OCI-M1 (cell line): ENCODE results near the gene PDX1.

Experiments
- DNase-seq: peaks from one replicate; lab custom pipeline; 2025; lab: John Stamatoyannopoulos, UW

Gene PDX1

DNA sequence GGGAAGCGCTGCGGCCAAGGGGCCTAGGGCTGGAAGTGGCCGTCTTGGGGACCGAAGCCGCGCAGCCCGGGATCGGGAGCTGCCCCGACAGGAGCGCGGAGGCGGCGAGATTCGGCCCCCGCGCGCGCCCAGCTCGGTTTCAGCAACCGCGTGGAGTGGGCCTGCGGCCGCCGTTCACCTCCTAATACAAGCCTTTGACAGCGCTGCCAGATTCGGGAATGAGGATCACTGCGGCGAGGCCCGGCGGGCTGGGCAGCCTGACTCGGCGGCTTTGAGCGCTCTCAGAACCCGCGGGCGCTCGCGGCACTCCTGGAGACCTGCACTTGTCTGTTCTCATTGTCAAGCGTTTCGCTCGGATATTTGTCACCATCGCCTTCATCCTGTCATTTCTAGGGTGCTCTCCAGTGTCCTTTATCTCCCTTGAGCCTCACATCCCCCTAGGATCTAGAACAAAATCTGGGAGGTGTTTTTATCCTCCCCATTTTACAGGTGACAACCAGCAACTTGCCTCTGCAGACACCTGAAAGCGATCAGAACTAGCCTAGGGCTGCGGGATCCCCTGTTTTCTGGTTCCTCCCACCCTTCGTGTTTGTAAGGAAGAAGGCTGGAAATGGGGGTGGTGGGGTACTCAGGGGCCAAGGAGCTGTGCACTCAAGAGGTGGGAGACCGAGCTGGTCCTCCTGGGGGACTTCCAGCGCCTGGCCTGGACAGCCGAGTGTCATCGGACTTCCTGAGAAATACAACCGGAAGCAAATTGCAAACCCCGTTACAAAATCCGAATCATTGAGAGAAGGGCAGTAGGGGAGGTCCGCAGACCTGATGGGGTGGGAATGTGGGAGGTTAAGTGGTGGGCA lies 50.8 kb downstream of the PDX1 start:
- DNase-seq: no peak

DNA sequence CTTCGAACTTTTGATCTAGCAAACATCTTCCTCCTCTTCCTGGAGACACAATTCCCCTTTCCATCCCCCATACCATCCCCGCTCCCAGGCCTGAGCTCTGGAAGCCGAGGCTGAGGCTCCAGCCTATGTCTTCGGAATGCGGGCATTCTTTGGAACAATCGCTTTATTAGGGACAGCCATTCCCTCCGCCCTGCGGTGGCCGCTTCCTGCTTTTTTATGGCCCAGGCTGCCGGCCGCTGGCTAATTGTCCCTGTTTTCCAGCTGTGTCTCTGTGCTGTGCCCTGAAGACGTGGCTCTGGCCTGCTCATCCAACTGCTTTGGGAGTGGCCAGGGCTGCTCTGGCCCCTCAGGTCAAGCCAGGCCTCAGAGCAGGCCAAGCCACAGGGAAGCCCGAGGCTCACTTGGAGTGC lies 51.4 kb downstream of the PDX1 start:
- no peak for DNase-seq

DNA sequence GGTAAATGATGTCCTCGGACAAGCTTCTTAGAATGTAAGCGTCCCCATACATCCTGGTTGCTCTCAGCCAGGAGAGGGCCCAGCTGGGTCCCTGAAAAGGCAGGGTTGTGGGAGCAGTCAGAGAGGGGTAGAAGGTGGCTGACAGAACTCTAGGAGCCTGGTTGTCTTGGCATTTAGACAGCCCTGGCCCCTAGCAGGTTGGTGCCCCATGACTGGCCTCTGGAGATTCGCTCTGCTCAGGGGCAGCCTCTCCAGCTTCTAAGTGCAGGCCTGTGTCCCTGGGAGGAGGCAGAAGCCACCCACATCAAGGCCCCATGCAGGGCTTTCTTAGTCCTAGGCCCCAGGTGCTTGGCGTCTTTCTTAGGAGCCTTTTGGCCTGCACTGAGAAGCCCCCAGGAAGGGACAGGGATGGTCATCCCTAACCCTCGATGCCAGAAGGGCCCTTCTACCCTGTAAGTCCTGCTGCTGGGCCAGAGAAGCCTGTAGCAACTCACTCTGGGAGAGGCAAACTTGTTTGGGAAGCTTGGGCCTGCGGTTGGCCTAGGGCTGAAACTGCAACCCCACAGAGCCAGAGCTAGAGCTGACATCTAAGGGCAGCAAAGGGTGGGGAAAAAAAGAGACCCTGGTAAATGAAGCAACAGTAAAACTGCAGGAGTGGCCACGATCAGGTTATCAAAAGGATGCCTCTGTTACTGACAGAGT lies 52.1 kb downstream of the PDX1 start:
- DNase-seq: no peak

DNA sequence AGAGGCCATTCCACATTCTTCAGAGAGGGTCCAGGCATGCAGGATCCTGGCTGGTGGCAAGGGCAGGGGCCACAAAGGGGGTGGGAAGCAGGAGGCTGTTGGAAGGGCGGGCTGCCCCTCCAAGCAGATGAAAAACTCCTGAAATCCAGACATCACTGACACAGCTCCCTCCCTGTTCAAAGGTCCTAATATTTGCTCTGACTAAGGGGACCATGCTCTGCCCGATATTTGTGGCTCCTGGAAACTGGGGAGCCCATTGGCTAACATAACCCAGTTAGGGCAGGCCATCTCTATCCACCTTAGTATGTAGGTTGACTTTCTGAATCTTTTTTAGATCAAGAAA lies 52.6 kb downstream of the PDX1 start:
- no peak for DNase-seq

DNA sequence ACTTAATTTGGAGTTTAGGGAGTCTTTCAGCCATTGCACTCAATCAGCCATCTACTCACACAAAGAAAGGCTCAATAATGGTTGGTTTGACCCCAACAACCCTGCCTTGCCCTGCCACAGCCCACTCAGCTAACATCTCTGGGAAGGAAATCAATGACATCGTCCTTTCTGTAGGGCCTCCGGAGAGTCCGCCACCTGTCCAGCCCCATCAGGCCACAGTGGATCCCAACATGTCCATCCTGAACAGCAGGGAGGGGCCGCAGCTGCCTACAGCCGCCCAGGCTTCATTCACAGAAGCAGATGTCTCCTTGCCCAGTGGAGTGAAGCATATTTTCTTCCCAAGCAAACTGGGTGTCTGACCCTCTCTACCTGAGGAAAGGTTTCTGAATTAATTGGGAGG lies 53.5 kb downstream of the PDX1 start:
- no peak for DNase-seq

DNA sequence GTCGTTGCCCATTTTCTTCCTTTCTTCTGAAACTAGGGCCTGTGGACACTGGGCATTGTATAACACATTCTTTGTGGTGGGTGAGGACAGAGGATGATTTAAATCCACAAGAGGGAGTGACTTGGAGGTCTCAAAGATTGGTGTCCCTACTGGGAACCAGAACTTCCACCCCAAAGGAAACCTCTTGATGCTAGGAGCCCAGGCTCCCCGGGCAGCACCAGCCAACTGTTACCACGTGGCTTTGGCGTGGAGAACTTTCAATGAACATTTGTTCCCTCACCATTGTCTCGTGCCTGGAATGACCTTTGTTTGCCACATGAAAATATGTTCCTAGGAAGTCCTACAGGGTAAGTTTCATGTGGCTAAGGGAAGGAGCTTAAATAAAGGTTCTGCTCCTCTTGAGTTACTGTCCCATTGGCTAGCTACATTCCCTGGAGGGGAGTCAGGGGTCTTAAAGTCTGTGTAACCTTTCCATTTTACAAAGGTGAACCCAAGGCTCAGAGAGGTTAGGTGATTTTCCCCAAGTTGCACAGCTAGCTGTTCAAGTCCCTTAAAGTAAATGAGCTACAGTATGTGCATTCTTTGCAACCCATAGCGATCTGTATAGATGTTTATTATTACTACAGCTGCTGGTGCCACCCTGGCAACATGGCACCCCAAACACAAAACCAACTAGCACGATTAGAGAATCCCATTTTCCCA lies 54.3 kb downstream of the PDX1 start:
- DNase-seq: no peak
